HUDEP-2 (cell line): ENCODE results near the gene CTSE.

ENCODE experiments used
- DNase-seq, 76 experiments: peaks; one replicate each; lab custom pipeline; 2025; ENCODE audit not compliant: unreplicated experiment in 76 of 76; lab: John Stamatoyannopoulos, UW

CTSE gene

GRCh38 chr1:205976036-205976435 is 47.7 kb downstream of the CTSE start:
- DNase-seq, result no peak

GRCh38 chr1:205975387-205975998 is 48.2 kb downstream of the CTSE start:
- peak in 3 of 76 experiments; percentile 3 to 11 (median 8) for DNase-seq

GRCh38 chr1:205974712-205975111 is 49.0 kb downstream of the CTSE start:
- no peak for DNase-seq

- DNase-seq, result no peak
Measured at GRCh38 chr1:205973377-205974232, 50.1 kb downstream of the CTSE start.

GRCh38 chr1:205972491-205973168 is 51.1 kb downstream of the CTSE start:
- DNase-seq, result no peak

GRCh38 chr1:205972081-205972480 is 51.6 kb downstream of the CTSE start:
- DNase-seq, result no peak

GRCh38 chr1:205971082-205971481 is 52.6 kb downstream of the CTSE start:
- DNase-seq, result no peak

GRCh38 chr1:205970486-205970885 is 53.2 kb downstream of the CTSE start:
- no peak for DNase-seq

GRCh38 chr1:205969229-205969628 is 54.5 kb downstream of the CTSE start:
- DNase-seq, result no peak

GRCh38 chr1:205967554-205968335 is 56.0 kb downstream of the CTSE start:
- no peak for DNase-seq

GRCh38 chr1:205965036-205965884 is 58.4 kb downstream of the CTSE start:
- DNase-seq, result no peak

- no peak for DNase-seq
Measured at GRCh38 chr1:205963352-205964155, 60.1 kb downstream of the CTSE start.

GRCh38 chr1:205962821-205963221 is 60.9 kb downstream of the CTSE start:
- no peak for DNase-seq

- DNase-seq, result no peak
Measured at GRCh38 chr1:205961991-205962820, 61.5 kb downstream of the CTSE start.

- no peak for DNase-seq
Measured at GRCh38 chr1:205961405-205961804, 62.3 kb downstream of the CTSE start.

- DNase-seq, result no peak
Measured at GRCh38 chr1:205959789-205960188, 63.9 kb downstream of the CTSE start.
